RPMI8226 (cell line): ENCODE measurements around the gene YIPF2.

ENCODE experiments used
- DNase-seq: peaks from one replicate; pipeline ENCODE4 v3.0.0-alpha.2; 2015

The YIPF2 gene

GRCh38 chr19:10872546-10873107 lies 55.8 kb downstream of the YIPF2 start:
- no peak for DNase-seq
